HEK293 (cell line): ENCODE measurements around the gene SIRPB2.

Experiments
- YY1 ChIP-seq: fragments of 450-650 bp; formaldehyde crosslinking; IDR thresholded peaks from 2 replicates; pipeline ENCODE4 v1.5.1; 2018; ENCODE audit warnings: missing biosample characterization, missing genetic modification characterization
- ZBTB21 ChIP-seq: fragments of 450-650 bp; formaldehyde crosslinking; IDR thresholded peaks from 2 replicates; pipeline ENCODE4 v1.5.1; 2017; ENCODE audit warnings: missing biosample characterization, missing genetic modification characterization
- ZBTB7A ChIP-seq: fragments of 450-650 bp; formaldehyde crosslinking; IDR thresholded peaks from 2 replicates; pipeline ENCODE4 v1.5.1; 2016; ENCODE audit warnings: low read depth, missing biosample characterization, missing genetic modification characterization
- ZBTB8A ChIP-seq: fragments of 450-650 bp; formaldehyde crosslinking; IDR thresholded peaks from 2 replicates; pipeline ENCODE4 v1.5.1; 2016; ENCODE audit warnings: missing biosample characterization, missing genetic modification characterization
- ZNF23 ChIP-seq: fragments of 450-650 bp; formaldehyde crosslinking; IDR thresholded peaks from 2 replicates; pipeline ENCODE4 v1.5.1; 2016; ENCODE audit warnings: missing biosample characterization, missing genetic modification characterization, borderline replicate concordance
- ZNF394 ChIP-seq: fragments of 450-650 bp; formaldehyde crosslinking; IDR thresholded peaks from 2 replicates; pipeline ENCODE4 v1.5.1; 2016; ENCODE audit warnings: missing biosample characterization, missing genetic modification characterization, mild to moderate bottlenecking, moderate library complexity, borderline replicate concordance
- ZNF423 ChIP-seq: fragments of 450-650 bp; formaldehyde crosslinking; IDR thresholded peaks from 2 replicates; pipeline ENCODE4 v1.5.1; 2016; ENCODE audit warnings: missing biosample characterization, missing genetic modification characterization
- ZNF549 ChIP-seq: fragments of 450-650 bp; IDR thresholded peaks from 2 replicates; pipeline ENCODE4 v1.5.1; 2018; ENCODE audit warnings: missing biosample characterization, missing genetic modification characterization, mild to moderate bottlenecking, inconsistent platforms, moderate library complexity
- ZNF571 ChIP-seq: fragments of 450-650 bp; formaldehyde crosslinking; IDR thresholded peaks from 2 replicates; pipeline ENCODE4 v1.5.0; 2017; ENCODE audit warnings: missing biosample characterization, missing genetic modification characterization
- ZSCAN30 ChIP-seq: fragments of 450-650 bp; IDR thresholded peaks from 2 replicates; pipeline ENCODE4 v1.5.1; 2018; ENCODE audit warnings: missing biosample characterization, mild to moderate bottlenecking, missing genetic modification characterization, moderate library complexity
- TF ChIP-seq, protein P1 (sequence below): fragments of 450-650 bp; formaldehyde crosslinking; IDR thresholded peaks from 2 replicates; pipeline ENCODE4 v1.5.1; 2016; ENCODE audit warnings: missing biosample characterization, missing genetic modification characterization
- TF ChIP-seq, protein P2 (sequence below): fragments of 450-650 bp; formaldehyde crosslinking; optimal IDR thresholded peaks from 2 replicates; pipeline ENCODE3; 2016; ENCODE audit warnings: missing biosample characterization, mild to moderate bottlenecking, missing genetic modification characterization
- TF ChIP-seq, protein P3 (sequence below): fragments of 450-650 bp; IDR thresholded peaks from 2 replicates; pipeline ENCODE4 v1.5.1; 2018; ENCODE audit warnings: missing biosample characterization, missing genetic modification characterization

DNA sequence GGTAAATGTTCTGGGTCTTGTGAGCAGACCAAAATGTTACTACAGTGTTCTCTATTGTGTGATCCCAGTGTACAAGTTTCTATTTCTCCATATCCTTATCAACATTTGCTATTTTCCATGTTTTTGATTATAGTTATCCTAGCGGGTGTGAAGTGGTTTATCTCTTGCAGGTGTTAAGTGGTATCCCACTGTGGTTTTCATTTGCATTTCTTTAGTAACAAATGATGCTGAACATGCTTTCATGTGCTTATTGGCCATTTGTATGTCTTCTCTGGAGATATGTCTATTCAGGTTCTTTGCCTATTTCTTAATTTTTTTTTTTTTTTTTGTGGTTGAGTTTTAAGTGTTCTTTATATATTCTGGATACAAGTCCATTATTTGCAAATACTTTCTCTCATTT, 60.1 kb downstream of the SIRPB2 start:
- TF ChIP-seq YY1 (tag by site-specific recombination) (no peak), ZNF423 (tag by site-specific recombination) (no peak), ZNF549 (tag by site-specific recombination) (no peak), ZNF571 (tag by site-specific recombination) (no peak), ZNF23 (no peak), ZBTB8A (tag by site-specific recombination) (no peak), ZBTB7A (tag by site-specific recombination) (no peak), ZBTB21 (tag by site-specific recombination) (no peak), ZNF394 (tag by site-specific recombination) (no peak), ZSCAN30 (tag by site-specific recombination) (no peak)
- TF ChIP-seq, protein P1, sequence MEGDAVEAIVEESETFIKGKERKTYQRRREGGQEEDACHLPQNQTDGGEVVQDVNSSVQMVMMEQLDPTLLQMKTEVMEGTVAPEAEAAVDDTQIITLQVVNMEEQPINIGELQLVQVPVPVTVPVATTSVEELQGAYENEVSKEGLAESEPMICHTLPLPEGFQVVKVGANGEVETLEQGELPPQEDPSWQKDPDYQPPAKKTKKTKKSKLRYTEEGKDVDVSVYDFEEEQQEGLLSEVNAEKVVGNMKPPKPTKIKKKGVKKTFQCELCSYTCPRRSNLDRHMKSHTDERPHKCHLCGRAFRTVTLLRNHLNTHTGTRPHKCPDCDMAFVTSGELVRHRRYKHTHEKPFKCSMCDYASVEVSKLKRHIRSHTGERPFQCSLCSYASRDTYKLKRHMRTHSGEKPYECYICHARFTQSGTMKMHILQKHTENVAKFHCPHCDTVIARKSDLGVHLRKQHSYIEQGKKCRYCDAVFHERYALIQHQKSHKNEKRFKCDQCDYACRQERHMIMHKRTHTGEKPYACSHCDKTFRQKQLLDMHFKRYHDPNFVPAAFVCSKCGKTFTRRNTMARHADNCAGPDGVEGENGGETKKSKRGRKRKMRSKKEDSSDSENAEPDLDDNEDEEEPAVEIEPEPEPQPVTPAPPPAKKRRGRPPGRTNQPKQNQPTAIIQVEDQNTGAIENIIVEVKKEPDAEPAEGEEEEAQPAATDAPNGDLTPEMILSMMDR = no peak
- TF ChIP-seq, protein P2, sequence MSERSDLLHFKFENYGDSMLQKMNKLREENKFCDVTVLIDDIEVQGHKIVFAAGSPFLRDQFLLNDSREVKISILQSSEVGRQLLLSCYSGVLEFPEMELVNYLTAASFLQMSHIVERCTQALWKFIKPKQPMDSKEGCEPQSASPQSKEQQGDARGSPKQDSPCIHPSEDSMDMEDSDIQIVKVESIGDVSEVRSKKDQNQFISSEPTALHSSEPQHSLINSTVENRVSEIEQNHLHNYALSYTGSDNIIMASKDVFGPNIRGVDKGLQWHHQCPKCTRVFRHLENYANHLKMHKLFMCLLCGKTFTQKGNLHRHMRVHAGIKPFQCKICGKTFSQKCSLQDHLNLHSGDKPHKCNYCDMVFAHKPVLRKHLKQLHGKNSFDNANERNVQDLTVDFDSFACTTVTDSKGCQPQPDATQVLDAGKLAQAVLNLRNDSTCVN = no peak
- TF ChIP-seq, protein P3, sequence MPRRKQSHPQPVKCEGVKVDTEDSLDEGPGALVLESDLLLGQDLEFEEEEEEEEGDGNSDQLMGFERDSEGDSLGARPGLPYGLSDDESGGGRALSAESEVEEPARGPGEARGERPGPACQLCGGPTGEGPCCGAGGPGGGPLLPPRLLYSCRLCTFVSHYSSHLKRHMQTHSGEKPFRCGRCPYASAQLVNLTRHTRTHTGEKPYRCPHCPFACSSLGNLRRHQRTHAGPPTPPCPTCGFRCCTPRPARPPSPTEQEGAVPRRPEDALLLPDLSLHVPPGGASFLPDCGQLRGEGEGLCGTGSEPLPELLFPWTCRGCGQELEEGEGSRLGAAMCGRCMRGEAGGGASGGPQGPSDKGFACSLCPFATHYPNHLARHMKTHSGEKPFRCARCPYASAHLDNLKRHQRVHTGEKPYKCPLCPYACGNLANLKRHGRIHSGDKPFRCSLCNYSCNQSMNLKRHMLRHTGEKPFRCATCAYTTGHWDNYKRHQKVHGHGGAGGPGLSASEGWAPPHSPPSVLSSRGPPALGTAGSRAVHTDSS = no peak
